Measurements from ENCODE around the gene DIP2C.

The DIP2C gene

GRCh38 chr10:528173-529165, 161.0 kb downstream of the DIP2C start:
- no peak for TF ChIP-seq CTCF (IDR thresholded peaks at IDR 0.05; ENCODE audit: borderline replicate concordance, control extremely low read depth, extremely low read depth, insufficient read depth, missing control alignments)
- in situ Hi-C loops (cut with MboI; ENCODE audit: low sequenced_read_pairs, unreplicated experiment) = no loop called here
- no peak for DNase-seq (ENCODE audit: low spot score)

- in situ Hi-C loops (cut with MboI; ENCODE audit: low sequenced_read_pairs, unreplicated experiment) = no loop called here
- no peak for TF ChIP-seq CTCF (IDR thresholded peaks at IDR 0.05; ENCODE audit: borderline replicate concordance, control extremely low read depth, extremely low read depth, insufficient read depth, missing control alignments)
Measured at GRCh38 chr10:527416-527815, 162.1 kb downstream of the DIP2C start.

GRCh38 chr10:526651-527312, 162.7 kb downstream of the DIP2C start:
- in situ Hi-C loops (cut with MboI; ENCODE audit: low sequenced_read_pairs, unreplicated experiment) = no loop called here
- no peak for TF ChIP-seq CTCF (IDR thresholded peaks at IDR 0.05; ENCODE audit: borderline replicate concordance, control extremely low read depth, extremely low read depth, insufficient read depth, missing control alignments)
- no peak for DNase-seq (ENCODE audit: low spot score)

More at GRCh38 chr10:527416-527815, 162.1 kb downstream of the DIP2C start:
- DNase-seq (ENCODE audit: low spot score) = no peak

GRCh38 chr10:525565-526315, 163.7 kb downstream of the DIP2C start:
- no peak for DNase-seq (ENCODE audit: low spot score)
- no peak for TF ChIP-seq CTCF (IDR thresholded peaks at IDR 0.05; ENCODE audit: borderline replicate concordance, control extremely low read depth, extremely low read depth, insufficient read depth, missing control alignments)
- in situ Hi-C loops (cut with MboI; ENCODE audit: low sequenced_read_pairs, unreplicated experiment) = no loop called here

- no peak for DNase-seq (ENCODE audit: low spot score)
- no peak for TF ChIP-seq CTCF (IDR thresholded peaks at IDR 0.05; ENCODE audit: borderline replicate concordance, control extremely low read depth, extremely low read depth, insufficient read depth, missing control alignments)
- in situ Hi-C loops (cut with MboI; ENCODE audit: low sequenced_read_pairs, unreplicated experiment) = loop anchor here (25.0 kb wide), 1 partner anchor 263 kb away; no protein-coding TSS in a partner anchor
Measured at GRCh38 chr10:523925-524324, 165.5 kb downstream of the DIP2C start.

- TF ChIP-seq CTCF (IDR thresholded peaks at IDR 0.05; ENCODE audit: borderline replicate concordance, control extremely low read depth, extremely low read depth, insufficient read depth, missing control alignments) = no peak
- in situ Hi-C loops (cut with MboI; ENCODE audit: low sequenced_read_pairs, unreplicated experiment) = loop anchor here (25.0 kb wide), 1 partner anchor 265 kb away; no protein-coding TSS in a partner anchor
Measured at GRCh38 chr10:522350-522749, 167.1 kb downstream of the DIP2C start.

More at GRCh38 chr10:522350-522749, 167.1 kb downstream of the DIP2C start:
- DNase-seq (ENCODE audit: low spot score) = no peak

All from GM13976 (cell line).